Erythroblast (primary cell): ENCODE results near the gene ELP4.

Experiments used
- DNase-seq, 2 experiments: peaks; one replicate each; lab custom pipeline; 2025; lab: John Stamatoyannopoulos, UW
- GATA1 ChIP-seq: IDR thresholded peaks from 2 replicates; pipeline ENCODE4 v1.6.1; 2011; ENCODE audit warnings: low read depth, mild to moderate bottlenecking, control low read depth, low read length, moderate library complexity
- POLR2A ChIP-seq: IDR thresholded peaks from 2 replicates; pipeline ENCODE4 v1.6.1; 2011; ENCODE audit warnings: mild to moderate bottlenecking, low read length

The ELP4 gene

DNA sequence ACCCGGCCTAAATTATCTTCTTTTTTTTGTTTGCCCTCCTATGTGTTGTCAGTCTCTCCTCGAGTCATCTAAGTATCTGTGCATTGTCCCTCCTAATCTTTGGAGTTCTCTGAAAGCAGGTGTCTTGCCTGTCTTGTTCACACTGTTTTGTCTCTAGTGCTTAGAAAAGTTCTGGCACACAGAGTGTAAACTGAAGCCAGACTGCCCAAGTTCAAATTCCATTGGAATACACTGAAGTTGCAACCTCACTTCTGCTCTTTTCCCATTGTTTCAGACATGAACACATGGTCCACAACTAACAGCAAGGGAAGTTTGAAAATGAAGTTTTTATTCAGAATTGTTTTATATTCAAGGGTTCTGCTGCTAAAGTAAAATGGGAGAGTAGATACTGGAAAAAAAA lies 262.8 kb downstream of the ELP4 start:
- DNase-seq, result no peak
- TF ChIP-seq POLR2A (no peak), GATA1 (no peak)

DNA sequence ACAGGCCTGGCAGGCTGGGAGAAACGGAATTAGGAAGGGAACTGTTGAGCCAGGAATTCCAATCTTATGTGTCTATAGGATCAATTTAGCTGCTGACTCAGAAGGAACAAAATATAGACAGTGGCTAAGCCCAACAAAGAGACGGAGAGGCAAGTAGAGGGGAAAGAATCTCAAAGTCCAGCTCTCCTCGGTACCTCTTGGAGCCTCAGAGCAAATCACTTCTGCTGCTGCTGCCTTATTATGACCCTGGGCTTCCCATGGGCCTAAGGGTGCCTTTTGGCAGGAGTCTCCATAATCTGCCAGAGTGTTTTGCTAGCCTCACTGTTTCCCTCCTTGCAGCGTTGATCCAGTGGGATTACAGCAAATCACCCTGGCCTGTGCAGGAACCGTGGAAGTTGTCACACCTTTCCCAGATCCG lies 269.8 kb downstream of the ELP4 start:
- no peak for TF ChIP-seq POLR2A
- TF ChIP-seq GATA1, result no peak
- no peak for DNase-seq

DNA sequence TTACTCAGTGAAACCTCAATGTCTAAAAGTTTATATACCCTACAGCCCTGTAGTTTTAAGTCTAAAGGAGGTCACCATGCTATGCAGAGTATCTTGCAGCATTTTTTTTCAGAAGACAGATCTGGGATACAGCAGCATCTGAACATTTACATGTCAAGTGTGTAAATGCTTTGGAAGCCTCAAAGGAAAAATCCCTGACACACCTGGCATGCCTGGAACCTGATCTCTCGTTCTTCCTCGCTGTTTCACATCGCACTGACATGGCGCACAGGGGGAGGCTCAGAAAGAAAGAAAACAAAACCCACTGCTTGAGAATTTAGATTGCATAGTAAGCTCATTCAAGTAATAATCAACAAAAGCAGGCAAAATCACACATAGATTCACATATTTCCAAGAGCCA lies 270.5 kb downstream of the ELP4 start:
- no peak for DNase-seq
- no peak for TF ChIP-seq POLR2A
- no peak for TF ChIP-seq GATA1

DNA sequence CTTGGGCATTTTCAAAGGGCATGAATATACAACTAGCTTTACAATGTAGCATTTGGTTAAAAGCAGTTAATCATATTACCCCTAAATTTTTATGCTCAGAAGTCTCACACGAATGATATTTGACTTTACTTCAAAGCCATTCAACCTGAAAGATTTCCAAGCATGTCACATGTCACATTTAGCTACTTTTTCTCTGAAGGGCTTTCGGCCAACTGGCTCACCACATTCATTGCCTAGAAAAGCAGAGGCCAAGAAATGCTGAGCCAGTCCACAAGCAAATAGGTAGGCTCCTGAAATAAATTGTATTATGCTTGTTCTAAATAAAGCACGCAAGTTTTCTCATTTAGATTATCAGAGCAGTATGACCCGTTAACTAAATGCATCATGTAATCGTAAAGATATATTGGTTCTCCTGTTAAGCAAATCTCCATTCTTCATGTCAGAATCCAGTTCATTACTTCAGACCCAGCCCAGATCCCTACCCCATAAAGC lies 271.0 kb downstream of the ELP4 start:
- TF ChIP-seq GATA1 (no peak), POLR2A (no peak)
- no peak for DNase-seq

DNA sequence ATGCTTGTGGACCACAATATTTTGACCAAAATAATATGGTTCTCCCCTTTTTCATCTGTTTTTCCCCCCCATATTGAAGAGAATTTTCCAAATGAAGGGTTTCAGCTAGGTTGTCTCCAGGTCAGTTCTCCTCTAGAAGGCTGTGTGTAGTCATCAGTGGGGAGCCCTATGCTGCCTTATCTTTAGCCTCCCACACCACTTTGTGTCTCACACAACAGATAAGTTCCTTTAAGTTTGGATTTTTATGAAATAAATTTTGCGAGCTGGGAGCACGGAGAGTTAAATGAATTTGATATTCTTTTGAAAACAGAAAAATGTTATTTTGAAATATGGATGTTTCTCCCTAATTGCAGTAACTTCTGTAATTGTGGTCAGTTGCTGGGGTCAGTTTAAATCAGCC lies 272.7 kb downstream of the ELP4 start:
- TF ChIP-seq GATA1 (no peak), POLR2A (no peak)

DNA sequence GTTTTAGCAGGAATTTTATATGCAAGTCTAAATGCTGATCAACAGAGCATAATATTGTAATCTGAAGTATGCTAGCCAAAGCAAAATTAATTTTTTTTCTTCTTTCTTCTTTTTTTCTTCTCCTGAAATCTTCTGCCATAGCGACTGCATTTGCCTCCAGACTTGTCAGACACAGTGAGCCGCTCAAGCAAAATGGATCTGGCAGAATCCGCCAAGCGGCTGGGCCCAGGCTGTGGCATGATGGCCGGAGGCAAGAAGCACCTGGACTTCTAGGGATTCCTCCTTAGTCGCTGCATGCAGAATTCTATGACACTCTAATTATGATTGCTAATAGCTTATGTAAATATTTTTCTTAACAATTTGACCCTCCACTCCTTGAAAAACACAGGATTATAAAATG lies 273.7 kb downstream of the ELP4 start:
- TF ChIP-seq GATA1 (no peak), POLR2A (no peak)
- no peak for DNase-seq

More for the DNA sequence above, 272.7 kb downstream of the ELP4 start:
- peak; percentile 35 to 68 for DNase-seq

DNA sequence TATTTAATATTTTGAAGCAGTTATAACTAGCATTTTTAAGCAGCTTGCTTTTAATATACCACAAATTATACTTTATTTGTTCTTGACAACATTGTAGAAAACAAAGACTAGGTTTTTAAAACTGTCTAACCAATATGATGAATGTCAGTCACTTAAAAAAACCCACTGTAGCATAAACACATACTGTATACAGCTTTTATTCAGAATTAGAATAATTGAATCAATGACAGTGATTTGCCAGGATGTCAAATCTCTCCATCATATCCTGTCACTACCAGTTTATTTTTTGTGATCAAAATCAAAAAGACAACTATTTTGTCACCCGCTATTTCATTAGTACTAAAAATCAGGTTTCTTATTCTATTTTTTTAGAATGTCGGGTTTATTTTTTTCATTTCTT lies 275.0 kb downstream of the ELP4 start:
- TF ChIP-seq GATA1 (no peak), POLR2A (no peak)
- no peak for DNase-seq

DNA sequence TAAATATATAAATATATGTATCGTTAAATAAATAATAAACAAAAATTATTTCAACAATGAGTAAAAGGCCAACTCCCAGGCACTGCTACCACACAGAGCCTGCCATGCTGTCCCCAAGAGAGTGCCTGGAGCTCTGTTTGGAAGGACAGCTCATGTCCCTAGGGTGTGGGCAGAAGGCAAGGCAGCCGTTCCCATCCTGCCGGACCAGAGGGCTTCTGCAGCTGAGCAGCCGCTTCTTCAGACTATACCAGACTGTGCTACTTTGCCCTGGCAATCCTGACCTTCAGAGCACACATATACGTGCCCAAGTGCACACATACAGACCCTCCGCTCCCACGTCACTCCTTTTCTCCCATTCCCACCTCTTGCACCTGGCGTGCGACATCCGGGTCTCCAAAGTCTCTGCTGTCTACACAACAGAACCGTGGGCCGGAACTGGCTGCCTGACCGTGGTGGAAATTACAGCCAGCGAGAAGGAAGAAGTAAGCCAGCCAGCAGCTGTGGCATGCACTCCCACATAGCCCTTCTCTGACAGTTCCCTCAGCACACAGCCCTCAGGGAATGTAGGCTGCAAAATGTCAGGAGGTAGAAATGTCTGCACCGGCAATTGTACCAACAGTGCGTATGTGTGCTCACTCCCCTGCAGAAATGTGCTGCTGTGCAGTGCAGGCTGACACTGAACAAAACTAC lies 277.6 kb downstream of the ELP4 start:
- no peak for DNase-seq
- TF ChIP-seq GATA1, result no peak
- TF ChIP-seq POLR2A, result no peak

DNA sequence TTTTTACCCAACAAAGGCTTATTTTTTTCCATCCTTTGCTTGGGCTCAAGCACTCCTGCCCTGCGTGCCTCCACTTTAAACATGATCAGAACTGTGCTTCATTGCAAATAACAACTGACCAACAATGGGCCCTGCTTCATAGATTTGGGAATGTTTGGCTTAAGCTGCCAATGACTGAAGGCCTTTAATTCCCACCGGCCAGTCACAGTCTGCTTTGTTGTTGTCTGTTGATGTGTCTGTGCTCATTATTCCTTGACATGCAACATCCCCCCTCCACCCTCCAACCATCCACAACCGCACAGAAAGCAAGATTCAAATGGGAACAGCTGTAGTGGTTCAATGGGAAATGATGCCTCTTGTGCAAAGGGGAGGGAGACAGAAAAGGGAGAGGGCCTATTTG lies 278.5 kb downstream of the ELP4 start:
- TF ChIP-seq POLR2A, result no peak
- TF ChIP-seq GATA1, result no peak

DNA sequence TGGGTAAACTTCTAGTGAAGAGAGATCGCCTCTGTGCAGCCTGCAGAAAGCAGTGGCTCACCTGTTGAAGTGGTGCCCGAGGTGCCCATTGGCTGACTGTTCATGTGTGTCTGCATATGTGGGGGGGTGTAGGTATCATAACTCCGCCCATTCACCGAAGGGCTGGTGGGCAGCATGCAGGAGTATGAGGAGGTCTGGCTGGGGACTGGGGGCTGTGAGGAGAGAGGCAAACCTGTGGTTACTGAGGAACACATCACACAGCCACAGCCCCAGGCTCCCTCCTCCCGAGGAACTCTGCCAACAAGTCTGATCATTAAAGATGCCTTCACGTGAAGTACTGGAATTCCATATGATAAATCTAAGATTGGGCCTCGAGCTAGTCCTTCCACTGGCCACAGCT lies 281.1 kb downstream of the ELP4 start:
- DNase-seq, result no peak
- no peak for TF ChIP-seq GATA1
- no peak for TF ChIP-seq POLR2A

More for the DNA sequence above, 278.5 kb downstream of the ELP4 start:
- DNase-seq, result no peak

DNA sequence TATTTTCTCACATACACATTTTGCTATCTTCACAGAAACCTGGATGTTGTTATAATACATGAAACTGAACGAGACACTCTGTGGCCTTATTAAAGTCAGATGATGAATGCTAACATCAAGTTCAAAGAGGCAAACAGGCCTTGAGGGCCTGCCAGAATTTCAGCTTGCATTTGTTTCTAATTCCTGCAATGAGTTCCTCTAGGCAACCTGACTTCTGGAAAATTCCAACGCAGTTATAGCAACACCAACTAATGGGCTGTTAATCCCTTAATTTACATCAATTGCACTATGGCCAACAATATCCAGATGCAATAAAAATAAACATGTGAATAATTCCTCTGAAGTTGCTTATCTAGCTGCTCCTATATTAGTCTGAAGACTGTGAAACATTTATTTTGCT lies 282.5 kb downstream of the ELP4 start:
- no peak for DNase-seq
- TF ChIP-seq POLR2A, result no peak
- TF ChIP-seq GATA1, result no peak

DNA sequence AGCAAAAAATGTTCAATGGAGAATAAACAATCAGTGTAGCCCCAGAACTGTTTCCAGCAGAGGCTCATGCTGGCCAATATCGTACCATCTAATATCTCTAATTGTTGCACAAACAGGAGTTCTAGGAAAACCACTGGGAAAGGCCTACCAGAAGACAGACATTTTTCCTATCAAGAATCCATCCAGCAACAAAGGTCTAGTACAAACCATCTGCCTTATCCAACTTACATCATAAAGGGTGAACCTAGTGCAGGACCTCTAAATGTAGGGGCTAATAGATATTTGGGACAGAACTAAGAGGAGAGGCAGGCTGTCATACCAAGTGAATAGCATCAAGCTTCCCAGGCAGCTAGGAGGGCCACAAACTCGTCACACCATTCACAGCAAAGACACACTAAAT lies 282.9 kb downstream of the ELP4 start:
- no peak for DNase-seq
- TF ChIP-seq POLR2A, result no peak
- TF ChIP-seq GATA1, result no peak

DNA sequence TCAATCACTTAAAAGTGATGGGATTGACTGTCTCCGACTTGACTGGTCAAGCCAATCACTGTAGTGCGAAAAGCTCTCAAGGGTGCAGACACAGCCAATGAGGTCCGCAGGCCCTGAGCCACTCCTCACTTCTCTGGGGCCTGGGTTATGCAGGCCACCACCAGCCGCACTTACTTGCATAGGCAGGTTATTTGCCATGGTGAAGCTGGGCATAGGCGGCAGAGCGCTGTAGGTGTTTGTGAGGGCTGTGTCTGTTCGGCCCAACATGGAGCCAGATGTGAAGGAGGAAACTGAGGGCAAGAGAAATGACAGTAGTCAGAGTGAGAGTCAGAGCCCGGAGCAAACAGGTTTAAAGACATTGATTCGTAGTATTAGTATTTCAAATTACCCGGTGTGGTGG lies 283.7 kb downstream of the ELP4 start:
- TF ChIP-seq GATA1, result no peak
- no peak for TF ChIP-seq POLR2A
- DNase-seq, result no peak

DNA sequence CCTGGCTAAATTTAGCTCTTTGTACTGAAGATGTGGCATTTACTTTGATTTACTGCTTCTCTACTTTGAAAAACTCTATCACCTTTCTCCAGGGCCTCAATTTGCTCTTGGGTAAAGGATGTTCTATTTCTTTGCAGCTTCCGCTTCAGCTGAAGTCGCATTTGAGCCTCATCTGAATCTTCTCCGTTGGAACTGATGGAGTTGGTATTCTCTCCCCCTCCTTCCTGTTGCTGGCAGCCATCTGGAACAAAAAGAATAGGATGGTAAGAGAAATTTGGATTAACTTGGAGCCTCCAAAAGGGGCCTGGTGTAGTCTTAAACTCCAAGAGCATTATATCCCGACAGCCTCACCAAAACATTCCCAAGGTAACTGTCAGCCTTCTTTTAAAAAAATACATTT lies 285.0 kb downstream of the ELP4 start:
- no peak for DNase-seq
- TF ChIP-seq GATA1 (no peak), POLR2A (no peak)

DNA sequence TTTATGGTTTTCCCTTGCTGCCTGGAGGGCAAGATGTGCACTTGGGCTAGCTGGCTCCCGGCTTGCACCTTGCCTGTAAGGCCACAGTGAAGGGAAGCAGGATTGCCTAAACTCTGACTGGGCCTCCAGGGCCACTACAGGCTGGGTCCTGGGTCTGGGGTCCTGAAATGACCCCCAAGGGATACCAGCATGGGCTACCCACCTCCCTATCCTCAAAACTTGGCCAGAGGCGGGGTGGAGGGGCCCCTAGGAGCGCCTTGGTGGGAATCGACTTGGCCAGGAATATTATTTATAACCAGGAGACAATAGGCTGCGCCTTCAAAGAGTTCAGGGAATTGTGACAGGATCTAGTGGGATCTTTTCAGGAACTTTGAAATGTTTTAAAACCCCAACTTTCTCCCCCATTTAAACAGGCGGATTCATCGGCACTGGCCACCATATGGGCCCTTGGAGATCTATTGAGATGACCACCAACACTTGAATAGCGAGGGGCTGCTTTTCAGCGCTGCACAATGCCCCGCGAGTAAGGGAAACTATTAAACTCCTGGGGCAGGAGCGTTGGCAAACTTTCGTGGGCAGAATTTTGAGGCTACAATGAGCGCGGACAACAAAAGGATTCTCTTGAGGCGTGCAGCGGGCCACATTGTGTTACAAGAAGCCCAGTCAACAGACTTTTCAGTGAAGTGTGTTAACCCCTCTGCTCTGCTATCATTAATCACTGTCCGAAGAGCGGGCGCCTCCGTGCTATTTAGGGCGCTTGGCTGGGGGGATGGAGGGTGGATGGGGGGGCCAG lies 286.3 kb downstream of the ELP4 start:
- no peak for DNase-seq
- TF ChIP-seq GATA1, result no peak
- no peak for TF ChIP-seq POLR2A
